Chondrocyte (in vitro differentiated cells): Measurements from ENCODE around the gene SLC22A24. TPM values are rescaled to one million over a fixed set of nuclear protein-coding genes. Genes with fewer than 3 reads are reported as not detected.

ENCODE experiments used
- DNase-seq: peaks from one replicate; pipeline ENCODE4 v3.0.0; 2021; ENCODE audit warnings: mixed read lengths, low spot score
- H3K27ac Mint-ChIP-seq: one replicate; pipeline ENCODE4 v1.8.0; 2021; ENCODE audit warnings: mild to moderate bottlenecking, moderate library complexity, mixed read lengths; ENCODE audit not compliant: unreplicated experiment
- H3K27me3 Mint-ChIP-seq: 2 replicates; pipeline ENCODE4 v1.8.0; 2021; ENCODE audit warnings: low read depth, mixed read lengths
- H3K36me3 Mint-ChIP-seq: 2 replicates; pipeline ENCODE4 v1.8.0; 2021; ENCODE audit warnings: low read depth, mixed read lengths
- H3K4me1 Mint-ChIP-seq: 2 replicates; pipeline ENCODE4 v1.8.0; 2021; ENCODE audit warnings: low read depth, mild to moderate bottlenecking, mixed read lengths
- H3K4me3 Mint-ChIP-seq: one replicate; pipeline ENCODE4 v1.8.0; 2021; ENCODE audit warnings: mild to moderate bottlenecking, moderate library complexity, mixed read lengths; ENCODE audit not compliant: unreplicated experiment
- H3K9me3 Mint-ChIP-seq: 2 replicates; pipeline ENCODE4 v1.8.0; 2021; ENCODE audit warnings: low read depth, mixed read lengths
- CTCF ChIP-seq: fragments of 200-600 bp; sonication (generic); IDR thresholded peaks from 2 replicates; pipeline ENCODE4 v1.5.0; 2021; ENCODE audit warnings: antibody characterized with exemption, mild to moderate bottlenecking, moderate library complexity
- long read RNA-seq: library from polyadenylated mRNA; stranded (forward); transcript quantifications from one replicate; pipeline ENCODE4 v2.0.0, GENCODE V29; 2021
- total RNA-seq: library from RNA; stranded (reverse); gene quantifications from 3 replicates; pipeline ENCODE4 v1.2.1, GENCODE V29; 2021

The SLC22A24 gene, protein sequence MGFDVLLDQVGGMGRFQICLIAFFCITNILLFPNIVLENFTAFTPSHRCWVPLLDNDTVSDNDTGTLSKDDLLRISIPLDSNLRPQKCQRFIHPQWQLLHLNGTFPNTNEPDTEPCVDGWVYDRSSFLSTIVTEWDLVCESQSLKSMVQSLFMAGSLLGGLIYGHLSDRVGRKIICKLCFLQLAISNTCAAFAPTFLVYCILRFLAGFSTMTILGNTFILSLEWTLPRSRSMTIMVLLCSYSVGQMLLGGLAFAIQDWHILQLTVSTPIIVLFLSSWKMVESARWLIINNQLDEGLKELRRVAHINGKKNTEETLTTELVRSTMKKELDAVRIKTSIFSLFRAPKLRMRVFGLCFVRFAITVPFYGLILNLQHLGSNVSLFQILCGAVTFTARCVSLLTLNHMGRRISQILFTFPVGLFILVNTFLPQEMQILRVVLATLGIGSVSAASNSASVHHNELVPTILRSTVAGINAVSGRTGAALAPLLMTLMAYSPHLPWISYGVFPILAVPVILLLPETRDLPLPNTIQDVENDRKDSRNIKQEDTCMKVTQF
- not detected in 3 replicates for total RNA-seq
- long read RNA-seq: 0 reads

DNA sequence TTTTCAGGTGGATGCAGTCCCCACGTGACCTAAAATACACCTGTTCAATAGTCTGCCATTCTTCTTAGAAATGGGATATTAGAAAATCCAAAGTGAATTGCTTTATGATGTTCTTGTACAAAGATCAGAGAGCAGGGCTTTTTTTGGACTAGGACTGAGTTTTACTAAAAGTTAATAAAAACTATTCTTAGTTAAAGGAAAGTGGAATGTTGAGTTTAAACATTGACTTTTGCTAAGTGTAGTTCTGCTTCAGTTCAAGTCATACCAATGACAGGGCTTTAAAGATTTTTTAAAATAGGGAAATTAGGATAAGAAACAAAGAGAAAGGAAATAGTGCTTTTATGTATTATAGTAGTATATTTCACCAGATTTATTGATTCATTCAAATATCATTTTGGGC lies at the start of gene SLC22A24:
Gene SLC22A24, minus strand, starts transcription at position 101 of the 400 bp plus-strand sequence. CDS start 442 bp downstream, outside the sequence.
- TF ChIP-seq CTCF: no peak
- H3K4me1 Mint-ChIP-seq: no peaks in the 10 kb centered on the region
- no peaks in the 10 kb centered on the region for H3K9me3 Mint-ChIP-seq
- DNase-seq: no peak
- H3K27me3 Mint-ChIP-seq: peaks cover 6% of the 10 kb centered on the region
- H3K36me3 Mint-ChIP-seq: no peaks in the 10 kb centered on the region
- H3K4me3 Mint-ChIP-seq: no peak within 1 kb of the TSS
- H3K27ac Mint-ChIP-seq: no peak within 1 kb of the TSS

DNA sequence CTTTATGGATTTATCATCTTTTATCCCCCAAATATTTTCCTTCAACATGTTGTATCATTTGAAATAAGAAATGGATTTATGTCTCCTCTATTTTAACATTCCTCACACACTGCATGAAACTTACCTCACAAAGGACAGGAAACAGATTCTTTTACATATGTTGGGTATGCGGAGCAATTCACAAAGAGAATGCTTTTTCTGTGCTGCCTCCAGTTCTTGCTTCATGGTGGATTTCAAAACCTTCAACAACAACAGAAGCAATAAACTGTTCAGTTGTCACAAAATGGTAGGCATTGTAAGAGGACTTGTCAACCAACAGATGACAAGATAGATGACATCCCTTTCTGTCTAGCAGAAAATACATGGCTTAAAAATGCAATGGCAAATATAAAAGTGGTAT lies 36.5 kb upstream of the SLC22A24 start:
- Mint-ChIP-seq H3K4me3 (no peak overlapping the region), H3K36me3 (no peaks in the 10 kb centered on the region)
- TF ChIP-seq CTCF: no peak

GRCh38 chr11:63179432-63180041 lies 35.5 kb upstream of the SLC22A24 start:
- no peak for DNase-seq
- Mint-ChIP-seq H3K4me3 (no peak overlapping the region), H3K27me3 (peaks cover 12% of the 10 kb centered on the region), H3K36me3 (no peaks in the 10 kb centered on the region), H3K9me3 (peaks cover 11% of the 10 kb centered on the region), H3K27ac (no peak overlapping the region), H3K4me1 (no peaks in the 10 kb centered on the region)
- TF ChIP-seq CTCF: no peak

More for the DNA sequence above, 36.5 kb upstream of the SLC22A24 start:
- peaks cover 11% of the 10 kb centered on the region for H3K9me3 Mint-ChIP-seq
- peaks cover 12% of the 10 kb centered on the region for H3K27me3 Mint-ChIP-seq
- H3K4me1 Mint-ChIP-seq: no peaks in the 10 kb centered on the region
- no peak overlapping the region for H3K27ac Mint-ChIP-seq
- DNase-seq: no peak

GRCh38 chr11:63177872-63178271 lies 33.9 kb upstream of the SLC22A24 start:
- no peak for DNase-seq
- TF ChIP-seq CTCF: no peak
- H3K9me3 Mint-ChIP-seq: peaks cover 11% of the 10 kb centered on the region
- no peaks in the 10 kb centered on the region for H3K4me1 Mint-ChIP-seq
- H3K36me3 Mint-ChIP-seq: no peaks in the 10 kb centered on the region
- no peak overlapping the region for H3K4me3 Mint-ChIP-seq
- peaks cover 8% of the 10 kb centered on the region for H3K27me3 Mint-ChIP-seq
- H3K27ac Mint-ChIP-seq: no peak overlapping the region

- Mint-ChIP-seq H3K27ac (no peak overlapping the region), H3K9me3 (no peaks in the 10 kb centered on the region), H3K36me3 (no peaks in the 10 kb centered on the region), H3K4me3 (no peak overlapping the region), H3K4me1 (no peaks in the 10 kb centered on the region), H3K27me3 (peaks cover 27% of the 10 kb centered on the region)
- DNase-seq: no peak
- no peak for TF ChIP-seq CTCF
Measured at GRCh38 chr11:63165706-63166310, 21.8 kb upstream of the SLC22A24 start.
